ENCODE measurements around the gene NR1I2.

DNA sequence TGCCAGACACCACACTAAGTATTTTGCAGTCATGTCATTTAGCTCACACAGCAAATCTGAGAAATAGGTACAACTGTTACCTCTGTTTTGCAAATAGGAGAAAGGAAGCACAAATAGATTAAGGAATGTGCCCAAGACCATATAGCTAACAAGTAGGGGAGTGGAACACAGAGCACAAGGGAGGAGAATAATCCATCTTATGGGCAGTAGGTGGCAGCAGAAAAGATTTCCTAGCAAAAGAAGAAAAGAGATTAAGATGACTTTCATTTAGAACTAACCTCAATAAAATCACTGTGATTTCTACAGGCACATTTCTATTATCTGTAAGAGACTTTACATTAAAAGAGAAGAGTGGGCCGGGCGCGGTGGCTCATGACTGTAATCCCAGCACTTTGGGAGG is 49.1 kb downstream of the NR1I2 start:
- TF ChIP-seq EZH2 (IDR thresholded peaks at IDR 0.05), result no peak
- TF ChIP-seq POLR2AphosphoS5 (IDR thresholded peaks at IDR 0.05; ENCODE audit: borderline replicate concordance, low read depth, low read length), result no peak
- no peak for TF ChIP-seq FOXP2 (optimal IDR thresholded peaks at IDR 0.05; ENCODE audit: control extremely low read depth, extremely low read length, insufficient read depth)
